ENCODE measurements around the gene CSNK2B. TPM values are rescaled to one million over a fixed set of nuclear protein-coding genes. Genes with fewer than 3 reads are reported as not detected.

CSNK2B gene
- total and polyA plus RNA-seq, 10 of the 15 experiments (the other 5 are each of a cell fraction or from before 2014, with no cell fraction given) = 56.3 to 405 (median 286) TPM

DNA sequence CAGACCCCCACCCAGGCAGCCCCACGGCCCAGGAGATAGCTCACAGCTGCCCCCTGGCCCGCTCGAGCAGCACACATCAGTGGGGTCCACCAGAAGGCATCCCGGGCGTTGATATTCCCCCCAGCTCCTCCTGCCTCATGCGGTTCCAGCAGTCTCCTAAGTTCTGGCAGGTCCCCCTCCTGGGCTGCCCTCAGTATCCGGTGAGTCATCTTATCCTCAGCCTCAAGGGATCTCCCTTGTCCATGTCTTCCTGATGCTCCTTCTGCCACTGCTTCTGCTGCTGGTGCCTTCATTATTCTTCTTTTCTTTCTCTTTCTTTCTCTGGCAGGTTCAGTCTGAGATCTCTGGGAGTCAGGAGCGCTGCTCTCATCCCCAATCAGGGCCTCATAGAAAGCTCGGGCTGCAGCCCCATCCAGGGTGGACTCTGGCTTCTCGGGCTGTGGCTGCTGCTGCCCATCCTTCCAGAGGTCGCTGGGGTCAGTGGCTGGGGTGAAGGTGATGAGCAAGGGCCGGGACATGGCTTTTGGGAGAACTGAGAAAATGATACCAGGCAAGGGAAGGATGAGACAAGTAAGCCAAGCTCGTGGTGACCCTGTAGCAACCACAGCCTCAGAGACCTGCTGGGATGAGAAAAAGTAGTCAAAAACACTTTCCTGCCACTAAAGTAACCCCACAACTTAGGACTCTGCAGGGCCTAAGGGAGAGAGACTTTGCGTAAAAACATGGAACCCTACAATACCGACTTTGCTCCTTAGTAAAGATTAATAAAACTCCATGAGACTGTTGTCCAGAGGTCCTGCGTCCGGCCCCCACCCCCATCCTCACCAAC lies 1.7 kb upstream of the CSNK2B start:
- ATAC-seq = no peak
- intact Hi-C loops (cut with micrococcal nuclease; ENCODE audit: unreplicated experiment) = no loop called here
- Histone ChIP-seq H3K79me2 (ENCODE audit: control insufficient read depth, insufficient read depth, low read length) (peaks cover 65% of the 10 kb centered on the region), H2AFZ (ENCODE audit: control insufficient read depth, low read depth, low read length) (peak overlapping the region; percentile 6; the same call in 1 of the 2 replicates), H3K9me3 (replicated peaks; ENCODE audit: control insufficient read depth, insufficient read depth, low read length) (no peaks in the 10 kb centered on the region; the same call in 2 of the 3 replicates), H3K4me1 (ENCODE audit: control insufficient read depth, insufficient read depth, low read length) (peaks cover 39% of the 10 kb centered on the region), H3K4me3 (peak overlapping the region; percentile 93), H3K9ac (ENCODE audit: control insufficient read depth, insufficient read depth, low read length) (peak overlapping the region; percentile 89), H4K20me1 (ENCODE audit: control insufficient read depth, insufficient read depth) (no peaks in the 10 kb centered on the region), H3K36me3 (ENCODE audit: control insufficient read depth in 2 of 2, insufficient read depth in 2 of 2, low read length in 1 of 2) (peaks cover 6 to 26% of the 10 kb centered on the region in 2 experiments), H3K27me3 (replicated peaks in 1 of 2; ENCODE audit: control insufficient read depth in 2 of 2, insufficient read depth in 2 of 2, low read length in 1 of 2) (no peaks in the 10 kb centered on the region), H3K27ac (ENCODE audit: control insufficient read depth, insufficient read depth) (peak overlapping the region; percentile 94), H3K4me2 (ENCODE audit: control insufficient read depth, insufficient read depth) (peak overlapping the region; percentile 78)
- no peak for DNase-seq (ENCODE audit: low read depth, low spot score)
- SMC1A ChIA-PET (ENCODE audit: uncharacterized antibody, unreplicated experiment) = interaction anchor here (0.7 to 2.6 kb wide), 7 partner anchors 11 to 113 kb away, joined by 3 to 31 read pairs (median 3); partner anchors contain the start of genes APOM, BAG6 and CLIC1
- 29% methylated on average over 17 of the region's 17 CpGs for WGBS (ENCODE audit: insufficient coverage, insufficient replicate concordance, low lambda C conversion rate, missing lambda C conversion rate)
- RAD21 ChIA-PET (ENCODE audit: unreplicated experiment) = interaction anchor here (0.6 to 1.6 kb wide), 9 partner anchors 10 to 653 kb away, joined by 3 to 8 read pairs (median 4); partner anchors contain the start of genes AIF1, BAG6, NCR3 and TNF
- in situ Hi-C loops (cut with MboI) = no loop called here
- POLR2A ChIA-PET = interaction anchor here (0.6 to 5.9 kb wide), 19 partner anchors 11 to 295 kb away, joined by 3 to 107 read pairs (median 4); partner anchors contain the start of genes ABHD16A, APOM, BAG6 and DDX39B
- FAIRE-seq = no peak
- TF ChIP-seq SUPT20H (IDR thresholded peaks at IDR 0.05; ENCODE audit: borderline replicate concordance, control insufficient read depth, low read depth, low read length) = no peak
- no peak for TF ChIP-seq HCFC1 (IDR thresholded peaks at IDR 0.05; ENCODE audit: low read length)
- peak; percentile 46; the same call in 1 of the 2 replicates for TF ChIP-seq NR2F1 (conservative IDR thresholded peaks at IDR 0.05)
- CTCF ChIA-PET = interaction anchor here (0.6 to 2.3 kb wide), 8 partner anchors 10 to 74 kb away, joined by 3 to 15 read pairs (median 4); partner anchors contain the start of genes BAG6 and LY6G5C
- TSS peak; percentile 72 for BruUV-seq (replicated peaks)
